HS-5 (cell line): ENCODE measurements around the gene GLCCI1.
"Not testable (repeated sequence)": the region's sequence is repeated elsewhere in the genome, so short reads cannot be mapped to it uniquely, and the experiment has no call there.

Experiments used
- DNase-seq: peaks from one replicate; pipeline ENCODE4 v3.0.0-alpha.2; 2012; ENCODE audit warnings: low read depth

The GLCCI1 gene

GRCh38 chr7:7989616-7990440, 21.2 kb downstream of the GLCCI1 start:
- DNase-seq = no peak

- DNase-seq = no peak
These were observed 21.8 kb downstream of the GLCCI1 start for GRCh38 chr7:7990441-7990761.

- DNase-seq = no peak
These were observed 23.9 kb downstream of the GLCCI1 start for GRCh38 chr7:7992506-7992905.

- DNase-seq = not testable (repeated sequence)
These were observed 26.8 kb downstream of the GLCCI1 start for GRCh38 chr7:7995348-7995747.

GRCh38 chr7:7996568-7996967, 28.0 kb downstream of the GLCCI1 start:
- DNase-seq = no peak

GRCh38 chr7:8000315-8000941, 31.8 kb downstream of the GLCCI1 start:
- no peak for DNase-seq

GRCh38 chr7:8003077-8003476, 34.5 kb downstream of the GLCCI1 start:
- no peak for DNase-seq

- no peak for DNase-seq
These were observed 36.7 kb downstream of the GLCCI1 start for GRCh38 chr7:8005279-8005678.

GRCh38 chr7:8014399-8014798, 45.8 kb downstream of the GLCCI1 start:
- DNase-seq = no peak

GRCh38 chr7:8015100-8015745, 46.6 kb downstream of the GLCCI1 start:
- DNase-seq = no peak

- DNase-seq = no peak
These were observed 47.1 kb downstream of the GLCCI1 start for GRCh38 chr7:8015746-8016120.

GRCh38 chr7:8017423-8017822, 48.8 kb downstream of the GLCCI1 start:
- no peak for DNase-seq

GRCh38 chr7:8018961-8019360, 50.4 kb downstream of the GLCCI1 start:
- no peak for DNase-seq

- no peak for DNase-seq
These were observed 54.0 kb downstream of the GLCCI1 start for GRCh38 chr7:8022628-8023027.

- DNase-seq = no peak
These were observed 66.6 kb downstream of the GLCCI1 start for GRCh38 chr7:8035192-8035591.

- no peak for DNase-seq
These were observed 67.3 kb downstream of the GLCCI1 start for GRCh38 chr7:8035647-8036518.

- no peak for DNase-seq
These were observed 68.6 kb downstream of the GLCCI1 start for GRCh38 chr7:8037151-8037550.

- no peak for DNase-seq
These were observed 72.3 kb downstream of the GLCCI1 start for GRCh38 chr7:8040768-8041369.

- no peak for DNase-seq
These were observed 74.4 kb downstream of the GLCCI1 start for GRCh38 chr7:8042796-8043535.

- no peak for DNase-seq
These were observed 76.3 kb downstream of the GLCCI1 start for GRCh38 chr7:8044761-8045430.

- DNase-seq = not testable (repeated sequence)
These were observed 79.5 kb downstream of the GLCCI1 start for GRCh38 chr7:8048067-8048466.
